Spleen (tissue), 7 donors: ENCODE measurements around the gene MDM4.

Source experiments
- POLR2A ChIP-seq, 3 donors: fragments of 450-650 bp; IDR thresholded peaks; one replicate each; pipeline ENCODE4 v1.5.1; 2017; ENCODE audit warnings: antibody characterized with exemption in 3 of 3, mild to moderate bottlenecking in 1 of 3
- TF ChIP-seq, protein P1 (sequence below), 11 experiments: fragments of 200-600 bp in 7 of 11; fragments of 450-650 bp in 4 of 11; sonication (generic) in 4 of 11; IDR thresholded peaks in 8 of 11; conservative IDR thresholded peaks in 3 of 11; 1 replicate in 7 of 11; 2 replicates in 4 of 11; pipeline versions ENCODE4 v1.4.0 to v1.8.0; 2016 to 2021; ENCODE audit warnings: antibody characterized with exemption in 11 of 11, inconsistent platforms in 4 of 11, mild to moderate bottlenecking in 1 of 11
- donor health status: DM: no; HTN: no; CAD: no; lungs with moderate emphysema.
- donor health status: DM: no; HTN: no; CAD: no.
- donor health status: DM: no; HTN: no; CAD: no.

DNA sequence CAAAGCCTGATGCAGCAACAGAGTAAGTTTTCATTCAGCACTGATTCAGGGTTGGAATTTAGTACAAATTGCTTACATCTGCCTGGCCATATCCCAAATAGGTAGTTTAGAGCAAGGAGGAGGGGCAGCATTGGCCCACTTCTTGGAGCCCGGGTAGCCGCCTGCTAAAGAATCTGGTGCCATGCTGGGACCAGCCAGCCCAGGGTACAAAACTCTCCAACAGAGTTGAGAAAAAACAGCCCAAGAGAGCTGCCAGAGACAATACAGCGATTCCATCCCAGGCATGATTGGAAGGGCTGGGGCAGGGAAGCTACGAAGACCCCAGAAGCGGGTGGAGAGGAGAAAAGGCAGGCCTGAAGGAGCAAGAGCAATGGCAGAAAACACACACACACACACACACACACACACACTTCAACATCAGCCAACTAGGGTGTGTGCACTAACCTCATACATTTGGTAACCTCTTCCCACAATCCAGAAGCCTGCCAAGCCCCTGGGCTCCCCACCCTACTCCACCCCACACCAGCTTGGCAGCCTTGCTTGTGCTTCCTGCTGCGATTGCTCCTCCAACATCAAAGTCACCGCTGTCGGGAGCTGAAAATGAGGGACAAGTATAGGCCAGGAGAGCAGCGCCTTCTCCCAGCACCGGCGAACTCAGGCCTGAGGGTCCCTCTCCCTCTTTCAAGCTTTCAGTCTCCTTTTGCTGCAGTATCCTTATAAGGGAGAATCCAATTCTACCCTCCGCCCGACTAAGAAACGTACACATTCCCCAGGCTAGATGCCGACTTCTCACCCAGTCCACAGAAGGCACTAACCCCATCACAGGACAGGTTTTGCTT is 22.8 kb upstream of the MDM4 start:
- TF ChIP-seq POLR2A (IDR thresholded peaks at IDR 0.05), result no peak
- TF ChIP-seq, protein P1, sequence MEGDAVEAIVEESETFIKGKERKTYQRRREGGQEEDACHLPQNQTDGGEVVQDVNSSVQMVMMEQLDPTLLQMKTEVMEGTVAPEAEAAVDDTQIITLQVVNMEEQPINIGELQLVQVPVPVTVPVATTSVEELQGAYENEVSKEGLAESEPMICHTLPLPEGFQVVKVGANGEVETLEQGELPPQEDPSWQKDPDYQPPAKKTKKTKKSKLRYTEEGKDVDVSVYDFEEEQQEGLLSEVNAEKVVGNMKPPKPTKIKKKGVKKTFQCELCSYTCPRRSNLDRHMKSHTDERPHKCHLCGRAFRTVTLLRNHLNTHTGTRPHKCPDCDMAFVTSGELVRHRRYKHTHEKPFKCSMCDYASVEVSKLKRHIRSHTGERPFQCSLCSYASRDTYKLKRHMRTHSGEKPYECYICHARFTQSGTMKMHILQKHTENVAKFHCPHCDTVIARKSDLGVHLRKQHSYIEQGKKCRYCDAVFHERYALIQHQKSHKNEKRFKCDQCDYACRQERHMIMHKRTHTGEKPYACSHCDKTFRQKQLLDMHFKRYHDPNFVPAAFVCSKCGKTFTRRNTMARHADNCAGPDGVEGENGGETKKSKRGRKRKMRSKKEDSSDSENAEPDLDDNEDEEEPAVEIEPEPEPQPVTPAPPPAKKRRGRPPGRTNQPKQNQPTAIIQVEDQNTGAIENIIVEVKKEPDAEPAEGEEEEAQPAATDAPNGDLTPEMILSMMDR (IDR thresholded peaks at IDR 0.05 in 8 of 11, conservative IDR thresholded peaks at IDR 0.05 in 3 of 11), result no peak
